ENCODE measurements around the gene AHSG.
"Not testable (repeated sequence)": the region's sequence is repeated elsewhere in the genome, so short reads cannot be mapped to it uniquely, and the experiment has no call there.

AHSG gene

GRCh38 chr3:186618318-186618938, 5.6 kb downstream of the AHSG start:
- DNase-seq (ENCODE audit: low read depth) = no peak

GRCh38 chr3:186619787-186620212, 6.9 kb downstream of the AHSG start:
- DNase-seq (ENCODE audit: low read depth) = no peak

GRCh38 chr3:186620213-186621092, 7.6 kb downstream of the AHSG start:
- DNase-seq (ENCODE audit: low read depth) = no peak

- DNase-seq (ENCODE audit: low read depth) = no peak
Observed at GRCh38 chr3:186621894-186622650, 9.2 kb downstream of the AHSG start.

- no peak for DNase-seq (ENCODE audit: low read depth)
Observed at GRCh38 chr3:186622651-186623310, 9.9 kb downstream of the AHSG start.

GRCh38 chr3:186624598-186624997, 11.7 kb downstream of the AHSG start:
- no peak for DNase-seq (ENCODE audit: low read depth)

- DNase-seq (ENCODE audit: low read depth) = no peak
Observed at GRCh38 chr3:186625600-186626042, 12.8 kb downstream of the AHSG start.

- DNase-seq (ENCODE audit: low read depth) = no peak
Observed at GRCh38 chr3:186626254-186626847, 13.5 kb downstream of the AHSG start.

- DNase-seq (ENCODE audit: low read depth) = no peak
Observed at GRCh38 chr3:186627852-186628414, 15.1 kb downstream of the AHSG start.

GRCh38 chr3:186628756-186629155, 15.9 kb downstream of the AHSG start:
- DNase-seq (ENCODE audit: low read depth) = no peak

GRCh38 chr3:186630950-186631641, 18.2 kb downstream of the AHSG start:
- no peak for DNase-seq (ENCODE audit: low read depth)

GRCh38 chr3:186633481-186633880, 20.6 kb downstream of the AHSG start:
- DNase-seq (ENCODE audit: low read depth) = no peak

- not testable (repeated sequence) for DNase-seq (ENCODE audit: low read depth)
Observed at GRCh38 chr3:186634207-186634606, 21.3 kb downstream of the AHSG start.

- no peak for DNase-seq (ENCODE audit: low read depth)
Observed at GRCh38 chr3:186635532-186635931, 22.7 kb downstream of the AHSG start.

GRCh38 chr3:186636536-186636935, 23.7 kb downstream of the AHSG start:
- no peak for DNase-seq (ENCODE audit: low read depth)

- DNase-seq (ENCODE audit: low read depth) = no peak
Observed at GRCh38 chr3:186637686-186638085, 24.8 kb downstream of the AHSG start.

GRCh38 chr3:186638259-186638658, 25.4 kb downstream of the AHSG start:
- no peak for DNase-seq (ENCODE audit: low read depth)

GRCh38 chr3:186639778-186640472, 27.1 kb downstream of the AHSG start, which contains the start of gene FETUB:
Gene FETUB, plus strand, starts transcription at chr3:186640399. Its CDS starts 62 bp downstream, at chr3:186640461.
- DNase-seq (ENCODE audit: low read depth) = no peak

GRCh38 chr3:186640473-186640818, 27.6 kb downstream of the AHSG start:
- no peak for DNase-seq (ENCODE audit: low read depth)

GRCh38 chr3:186640929-186641328, 28.1 kb downstream of the AHSG start:
- no peak for DNase-seq (ENCODE audit: low read depth)

Measured in stimulated activated CD8-positive, alpha-beta memory T cell treated with anti-CD3 and anti-CD28 coated beads, Interleukin-15, amount 100 ng/mL, for 24 hours (primary cell).